Upper lobe of left lung (tissue), 6 donors: Measurements from ENCODE around the gene SRP68. TPM values are rescaled to one million over a fixed set of nuclear protein-coding genes. Genes with fewer than 3 reads are reported as not detected.
A peak's percentile ranks its signal among the peaks of the same experiment; 100 is the strongest.

Experiments used
- ATAC-seq, 2 donors: fragments of 200-7000 bp; cut with Tn5 transposase; one replicate each; pipeline ENCODE4 v1.9.1; 2022; ENCODE audit warnings: mild to moderate bottlenecking in 2 of 2, moderate library complexity in 2 of 2; ENCODE audit not compliant: low FRiP score in 2 of 2
- DNase-seq, 2 donors: peaks; one replicate each; pipeline ENCODE4 v3.0.0-alpha.2; 2019 to 2020
- H3K27ac ChIP-seq, 4 donors: fragments of 200-600 bp; sonication (generic); one replicate each; pipeline ENCODE4 v1.5.1; 2016 to 2019
- H3K27me3 ChIP-seq, 4 donors: fragments of 200-600 bp; sonication (generic); one replicate each; pipeline ENCODE4 v1.5.1; 2017 to 2019
- H3K36me3 ChIP-seq, 4 donors: fragments of 200-600 bp; sonication (generic); one replicate each; pipeline ENCODE4 v1.5.1; 2016 to 2019
- H3K4me1 ChIP-seq, 4 donors: fragments of 200-600 bp; sonication (generic); one replicate each; pipeline ENCODE4 v1.5.1; 2018 to 2019
- H3K4me3 ChIP-seq, 4 donors: fragments of 200-600 bp; sonication (generic); one replicate each; pipeline ENCODE4 v1.5.1; 2017 to 2019; ENCODE audit warnings: mild to moderate bottlenecking in 2 of 4, moderate library complexity in 1 of 4
- H3K9me3 ChIP-seq, 4 donors: fragments of 200-600 bp; sonication (generic); one replicate each; pipeline ENCODE4 v1.5.1; 2018 to 2019
- EP300 ChIP-seq, 4 donors: sonication (generic); formaldehyde crosslinking; IDR thresholded peaks; one replicate each; pipeline ENCODE4 v1.5.1; 2017; ENCODE audit warnings: antibody characterized with exemption in 4 of 4, control low read depth in 2 of 4
- POLR2A ChIP-seq, 4 donors: fragments of 450-650 bp; IDR thresholded peaks; one replicate each; pipeline ENCODE4 v1.5.1; 2016 to 2017; ENCODE audit warnings: antibody characterized with exemption in 4 of 4, mild to moderate bottlenecking in 2 of 4
- POLR2AphosphoS5 ChIP-seq, 2 donors: sonication (generic); formaldehyde crosslinking; IDR thresholded peaks; one replicate each; pipeline ENCODE4 v1.5.1; 2017; ENCODE audit warnings: antibody characterized with exemption in 2 of 2
- WGBS, 2 donors: methylation state at CpG; one replicate each; pipeline ENCODE4 v1.1.5; 2017 to 2018; 5-methylcytosine and 5-hydroxymethylcytosine counted together
- total RNA-seq, 6 donors: library from RNA; depleted of rRNA in 4 of 6; stranded (reverse); fragments of >200 nt in 4 of 6; gene quantifications; one replicate each; pipeline versions ENCODE4 v1.1.0 to v1.2.1, GENCODE V29; 2016 to 2021
- TF ChIP-seq, protein P1 (sequence below), 6 experiments: fragments of 450-650 bp in 4 of 6; fragments of 200-600 bp in 2 of 6; sonication (generic) in 2 of 6; IDR thresholded peaks; one replicate each; pipeline ENCODE4 v1.5.1; 2016 to 2019; ENCODE audit warnings: antibody characterized with exemption in 6 of 6
- donor health status: DM: no; HTN: no; CAD: no; lungs with moderate emphysema.
- donor health status: DM: no; HTN: yes; CAD: no; lungs with severe emphysema.

The SRP68 gene
- total RNA-seq, 6 donors from 2014 or later: 41.8 to 68.2 (median 56.1) TPM

DNA sequence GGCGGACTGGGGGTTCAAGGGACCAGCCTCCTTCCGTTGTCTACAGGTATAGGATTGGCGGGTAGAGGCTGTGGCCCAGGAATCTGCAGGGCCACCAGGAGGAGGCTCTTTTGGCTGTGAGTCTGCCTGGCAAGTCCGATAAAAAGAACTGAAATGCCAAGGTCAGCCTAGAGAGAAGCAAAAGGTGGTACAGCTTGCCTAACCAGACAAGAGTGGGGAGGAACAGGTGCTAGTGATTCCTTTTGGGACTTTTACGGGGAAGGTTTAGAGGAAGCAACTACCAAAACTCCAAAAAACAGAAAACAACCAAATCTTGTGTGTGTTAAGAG is 39.6 kb downstream of the SRP68 start:
- TF ChIP-seq POLR2A (IDR thresholded peaks at IDR 0.05) (no peak), EP300 (IDR thresholded peaks at IDR 0.05) (no peak)
- Histone ChIP-seq H3K36me3 (peaks cover 0 to 3% (median 0%) of the 10 kb centered on the region in 4 donors), H3K27ac (peak overlapping the region in 1 of 4 donors; percentile 17), H3K4me3 (no peak overlapping the region), H3K9me3 (no peaks in the 10 kb centered on the region), H3K4me1 (peaks cover 9 to 16% (median 12%) of the 10 kb centered on the region in 4 donors), H3K27me3 (no peaks in the 10 kb centered on the region)
- 87 to 89% methylated on average over 5 of the region's 5 CpGs for WGBS, 2 donors
- ATAC-seq (no peak), DNase-seq (no peak)

DNA sequence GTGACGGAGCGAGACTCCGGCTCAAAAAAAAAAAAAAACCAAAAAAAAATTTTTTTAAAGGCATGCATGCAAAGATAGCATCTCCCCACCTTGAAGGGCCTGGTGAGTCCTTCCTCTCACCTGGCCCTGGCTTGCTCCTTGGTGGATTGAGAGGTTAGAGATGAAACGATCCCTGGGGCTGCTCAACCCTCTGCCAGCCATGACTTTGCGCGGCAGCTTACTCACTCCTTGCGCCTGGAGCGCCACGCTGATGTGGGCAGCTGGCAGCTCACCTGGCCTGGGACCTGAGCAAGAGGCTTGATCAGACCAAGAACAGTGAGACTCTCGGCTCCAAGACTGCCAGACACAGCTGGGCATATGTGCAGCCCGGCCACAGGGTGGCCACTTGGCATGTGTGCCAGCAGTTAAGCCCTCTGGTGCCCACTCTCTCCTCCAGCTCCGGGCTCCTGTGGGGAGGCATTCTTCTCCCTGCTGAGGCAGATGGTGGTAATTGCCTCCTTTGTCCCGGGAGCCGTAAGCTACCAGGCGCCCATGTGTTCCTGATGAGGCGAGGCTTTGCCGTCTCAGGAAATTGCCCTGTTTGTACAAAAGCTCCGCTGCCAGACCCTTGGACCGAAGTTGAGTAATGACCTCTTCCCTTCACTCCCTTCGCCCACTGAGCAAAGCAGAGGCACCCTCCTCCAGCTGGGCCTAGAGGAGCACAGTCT is 40.1 kb downstream of the SRP68 start:
- ATAC-seq (no peak), DNase-seq (no peak)
- H3K36me3 ChIP-seq: no peaks in the 10 kb centered on the region
- H3K27me3 ChIP-seq: no peaks in the 10 kb centered on the region
- no peak overlapping the region for H3K4me3 ChIP-seq
- H3K4me1 ChIP-seq: peaks cover 9 to 20% (median 12%) of the 10 kb centered on the region in 4 donors
- 80 to 89% methylated on average over 9 to 20 of the region's 20 CpGs for WGBS, 2 donors
- peak overlapping the region in 1 of 4 donors; percentile 31 for H3K27ac ChIP-seq
- H3K9me3 ChIP-seq: no peaks in the 10 kb centered on the region
- TF ChIP-seq, protein P1, sequence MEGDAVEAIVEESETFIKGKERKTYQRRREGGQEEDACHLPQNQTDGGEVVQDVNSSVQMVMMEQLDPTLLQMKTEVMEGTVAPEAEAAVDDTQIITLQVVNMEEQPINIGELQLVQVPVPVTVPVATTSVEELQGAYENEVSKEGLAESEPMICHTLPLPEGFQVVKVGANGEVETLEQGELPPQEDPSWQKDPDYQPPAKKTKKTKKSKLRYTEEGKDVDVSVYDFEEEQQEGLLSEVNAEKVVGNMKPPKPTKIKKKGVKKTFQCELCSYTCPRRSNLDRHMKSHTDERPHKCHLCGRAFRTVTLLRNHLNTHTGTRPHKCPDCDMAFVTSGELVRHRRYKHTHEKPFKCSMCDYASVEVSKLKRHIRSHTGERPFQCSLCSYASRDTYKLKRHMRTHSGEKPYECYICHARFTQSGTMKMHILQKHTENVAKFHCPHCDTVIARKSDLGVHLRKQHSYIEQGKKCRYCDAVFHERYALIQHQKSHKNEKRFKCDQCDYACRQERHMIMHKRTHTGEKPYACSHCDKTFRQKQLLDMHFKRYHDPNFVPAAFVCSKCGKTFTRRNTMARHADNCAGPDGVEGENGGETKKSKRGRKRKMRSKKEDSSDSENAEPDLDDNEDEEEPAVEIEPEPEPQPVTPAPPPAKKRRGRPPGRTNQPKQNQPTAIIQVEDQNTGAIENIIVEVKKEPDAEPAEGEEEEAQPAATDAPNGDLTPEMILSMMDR (IDR thresholded peaks at IDR 0.05): peak in 2 of 6 experiments; percentile 20 to 48
- no peak for TF ChIP-seq EP300 (IDR thresholded peaks at IDR 0.05)
- no peak for TF ChIP-seq POLR2A (IDR thresholded peaks at IDR 0.05)
- no peak for TF ChIP-seq POLR2AphosphoS5 (IDR thresholded peaks at IDR 0.05)

DNA sequence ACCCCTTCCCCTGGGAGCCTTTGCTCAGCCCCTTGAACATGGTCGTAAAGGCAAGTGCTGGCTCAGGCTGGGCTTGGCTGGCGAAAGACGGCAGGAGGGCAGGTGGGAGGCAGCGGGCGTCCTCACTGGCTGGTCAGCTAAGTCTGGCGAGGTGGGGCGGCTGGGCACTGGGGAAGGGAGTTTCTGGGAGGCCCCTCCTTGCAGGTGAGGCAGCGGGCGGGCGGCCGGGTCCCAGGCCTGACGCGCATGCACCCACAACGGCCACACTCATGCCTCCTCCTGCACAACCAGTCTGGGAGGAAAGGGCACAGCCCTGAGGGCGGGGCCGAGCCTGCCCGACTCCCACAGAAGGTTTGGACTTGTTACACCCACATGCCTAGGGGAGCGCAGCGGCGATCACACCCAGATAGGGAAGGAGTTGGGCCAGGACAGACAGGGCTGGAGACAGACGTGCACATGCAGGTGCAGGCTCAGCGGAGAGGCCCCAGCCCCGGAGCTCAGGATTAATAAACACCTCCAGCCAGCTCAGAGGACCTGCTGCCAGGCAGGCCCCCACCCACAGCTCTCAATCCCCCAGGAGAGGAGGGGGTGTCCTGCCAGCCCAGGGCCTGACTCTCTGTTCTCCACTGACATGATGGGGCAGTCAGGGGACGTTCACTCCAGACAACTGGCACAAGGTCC is 45.0 kb downstream of the SRP68 start, which contains the start of gene EVPL:
Gene EVPL (minus strand): TSS at position 148 of the 681 bp plus-strand sequence. CDS start 108 bp downstream, at position 40.
- peak within 1 kb of the TSS in 3 of 4 donors; percentile 37 to 52 (median 47) for H3K4me3 ChIP-seq
- peak within 1 kb of the TSS; percentile 69 to 83 (median 78) for H3K27ac ChIP-seq

DNA sequence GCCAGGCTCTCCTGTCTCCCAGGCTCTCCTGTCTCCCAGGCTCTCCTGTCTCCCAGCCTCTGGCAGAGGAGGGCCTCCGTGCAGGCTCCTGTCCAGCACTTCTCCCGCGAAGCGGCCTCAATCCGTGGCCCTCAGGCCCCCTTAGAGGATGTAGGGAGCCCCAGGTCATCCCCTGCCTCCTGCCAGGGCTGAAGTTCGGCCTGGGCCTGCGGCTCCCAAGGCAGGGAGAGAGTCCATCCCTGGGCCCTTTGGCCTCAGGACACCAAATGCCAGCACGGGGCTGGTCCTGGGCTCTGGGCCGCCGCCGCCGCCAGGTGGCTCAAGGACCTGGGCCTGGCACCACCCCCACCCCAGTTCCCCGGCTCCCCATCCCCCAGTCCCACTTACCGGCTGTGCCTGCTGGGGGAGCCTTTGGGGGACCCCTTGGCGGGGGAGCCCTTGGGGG is 45.6 kb downstream of the SRP68 start:
- DNase-seq (peak; percentile 38 to 91), ATAC-seq (peak; percentile 60 to 80)
- peak overlapping the region in 3 of 4 donors; percentile 37 to 52 (median 47) for H3K4me3 ChIP-seq
- peaks cover 9 to 29% (median 14%) of the 10 kb centered on the region in 4 donors for H3K4me1 ChIP-seq
- no peak for TF ChIP-seq EP300 (IDR thresholded peaks at IDR 0.05)
- TF ChIP-seq POLR2A (IDR thresholded peaks at IDR 0.05): no peak
- TF ChIP-seq, protein P1 (IDR thresholded peaks at IDR 0.05): peak in 2 of 6 experiments; percentile 6 to 20
- TF ChIP-seq POLR2AphosphoS5 (IDR thresholded peaks at IDR 0.05): no peak
- H3K27me3 ChIP-seq: no peaks in the 10 kb centered on the region
- H3K27ac ChIP-seq: peak overlapping the region; percentile 69 to 83 (median 78)
- 78 to 96% methylated on average over 5 to 10 of the region's 15 CpGs for WGBS, 2 donors
- H3K9me3 ChIP-seq: no peaks in the 10 kb centered on the region
- peaks cover 0 to 10% (median 0%) of the 10 kb centered on the region in 4 donors for H3K36me3 ChIP-seq

More for the DNA sequence above, 45.0 kb downstream of the SRP68 start, which contains the start of gene EVPL:
- TF ChIP-seq POLR2AphosphoS5 (IDR thresholded peaks at IDR 0.05) (peak in 1 of 2 donors; percentile 63), EP300 (IDR thresholded peaks at IDR 0.05) (no peak), POLR2A (IDR thresholded peaks at IDR 0.05) (peak in 1 of 4 donors; percentile 71)
- TF ChIP-seq, protein P1 (IDR thresholded peaks at IDR 0.05): no peak
- H3K36me3 ChIP-seq: peaks cover 0 to 4% (median 0%) of the 10 kb centered on the region in 4 donors
- no peaks in the 10 kb centered on the region for H3K27me3 ChIP-seq
- WGBS, 2 donors: 67 to 76% methylated on average over 9 to 23 of the region's 24 CpGs
- peaks cover 9 to 29% (median 14%) of the 10 kb centered on the region in 4 donors for H3K4me1 ChIP-seq
- H3K9me3 ChIP-seq: no peaks in the 10 kb centered on the region
- DNase-seq: peak; percentile 94 to 96
- peak; percentile 75 to 92 for ATAC-seq

DNA sequence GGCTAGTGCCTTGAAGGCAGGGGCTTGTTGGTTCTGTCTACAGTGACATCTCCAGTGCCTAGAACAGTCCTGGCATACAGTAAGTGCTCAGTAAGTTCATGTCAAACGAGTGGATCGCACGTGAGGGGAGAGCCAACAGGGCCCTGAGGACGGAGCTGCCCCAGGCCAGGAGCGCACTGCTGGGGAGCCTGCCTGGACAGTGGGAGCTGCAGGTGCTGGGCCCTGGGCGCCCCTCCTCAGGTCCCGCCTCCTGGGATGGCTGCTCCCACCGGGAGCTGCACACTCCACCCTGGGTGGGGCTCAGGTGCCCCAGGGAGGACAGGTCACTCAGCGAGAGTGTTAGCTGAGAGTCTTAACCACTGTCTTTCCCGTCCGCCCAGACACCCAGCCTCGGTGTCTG is 47.0 kb downstream of the SRP68 start:
- no peak for ATAC-seq
- Histone ChIP-seq H3K36me3 (peaks cover 0 to 12% (median 0%) of the 10 kb centered on the region in 4 donors), H3K27me3 (no peaks in the 10 kb centered on the region), H3K4me3 (peak overlapping the region in 2 of 4 donors; percentile 47 to 52), H3K4me1 (peaks cover 9 to 29% (median 14%) of the 10 kb centered on the region in 4 donors), H3K9me3 (no peaks in the 10 kb centered on the region), H3K27ac (peak overlapping the region in 2 of 4 donors; percentile 5 to 79)
- TF ChIP-seq, protein P1 (IDR thresholded peaks at IDR 0.05): no peak
- no peak for TF ChIP-seq EP300 (IDR thresholded peaks at IDR 0.05)
- TF ChIP-seq POLR2A (IDR thresholded peaks at IDR 0.05): no peak
- TF ChIP-seq POLR2AphosphoS5 (IDR thresholded peaks at IDR 0.05): no peak
- 73 to 80% methylated on average over 6 to 12 of the region's 12 CpGs for WGBS, 2 donors
- no peak for DNase-seq
